ENCODE data around the gene PROX2.

- TF ChIP-seq, protein P1, sequence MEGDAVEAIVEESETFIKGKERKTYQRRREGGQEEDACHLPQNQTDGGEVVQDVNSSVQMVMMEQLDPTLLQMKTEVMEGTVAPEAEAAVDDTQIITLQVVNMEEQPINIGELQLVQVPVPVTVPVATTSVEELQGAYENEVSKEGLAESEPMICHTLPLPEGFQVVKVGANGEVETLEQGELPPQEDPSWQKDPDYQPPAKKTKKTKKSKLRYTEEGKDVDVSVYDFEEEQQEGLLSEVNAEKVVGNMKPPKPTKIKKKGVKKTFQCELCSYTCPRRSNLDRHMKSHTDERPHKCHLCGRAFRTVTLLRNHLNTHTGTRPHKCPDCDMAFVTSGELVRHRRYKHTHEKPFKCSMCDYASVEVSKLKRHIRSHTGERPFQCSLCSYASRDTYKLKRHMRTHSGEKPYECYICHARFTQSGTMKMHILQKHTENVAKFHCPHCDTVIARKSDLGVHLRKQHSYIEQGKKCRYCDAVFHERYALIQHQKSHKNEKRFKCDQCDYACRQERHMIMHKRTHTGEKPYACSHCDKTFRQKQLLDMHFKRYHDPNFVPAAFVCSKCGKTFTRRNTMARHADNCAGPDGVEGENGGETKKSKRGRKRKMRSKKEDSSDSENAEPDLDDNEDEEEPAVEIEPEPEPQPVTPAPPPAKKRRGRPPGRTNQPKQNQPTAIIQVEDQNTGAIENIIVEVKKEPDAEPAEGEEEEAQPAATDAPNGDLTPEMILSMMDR (IDR thresholded peaks at IDR 0.05) = no peak
- no peak for TF ChIP-seq EZH2 (IDR thresholded peaks at IDR 0.05; ENCODE audit: borderline replicate concordance, insufficient read depth, low read depth, low read length, poor library complexity, severe bottlenecking)
Measured at GRCh38 chr14:74867673-74868072, 8.3 kb downstream of the PROX2 start.

Data from B cell (primary cell).